Measurements from ENCODE around the gene ANKRD24. TPM values are rescaled to one million over a fixed set of nuclear protein-coding genes. Genes with fewer than 3 reads are reported as not detected.
"Not testable (repeated sequence)": the region's sequence is repeated elsewhere in the genome, so short reads cannot be mapped to it uniquely, and the experiment has no call there.

Gene ANKRD24
- total RNA-seq, 1 donor, result 0.10 TPM

DNA sequence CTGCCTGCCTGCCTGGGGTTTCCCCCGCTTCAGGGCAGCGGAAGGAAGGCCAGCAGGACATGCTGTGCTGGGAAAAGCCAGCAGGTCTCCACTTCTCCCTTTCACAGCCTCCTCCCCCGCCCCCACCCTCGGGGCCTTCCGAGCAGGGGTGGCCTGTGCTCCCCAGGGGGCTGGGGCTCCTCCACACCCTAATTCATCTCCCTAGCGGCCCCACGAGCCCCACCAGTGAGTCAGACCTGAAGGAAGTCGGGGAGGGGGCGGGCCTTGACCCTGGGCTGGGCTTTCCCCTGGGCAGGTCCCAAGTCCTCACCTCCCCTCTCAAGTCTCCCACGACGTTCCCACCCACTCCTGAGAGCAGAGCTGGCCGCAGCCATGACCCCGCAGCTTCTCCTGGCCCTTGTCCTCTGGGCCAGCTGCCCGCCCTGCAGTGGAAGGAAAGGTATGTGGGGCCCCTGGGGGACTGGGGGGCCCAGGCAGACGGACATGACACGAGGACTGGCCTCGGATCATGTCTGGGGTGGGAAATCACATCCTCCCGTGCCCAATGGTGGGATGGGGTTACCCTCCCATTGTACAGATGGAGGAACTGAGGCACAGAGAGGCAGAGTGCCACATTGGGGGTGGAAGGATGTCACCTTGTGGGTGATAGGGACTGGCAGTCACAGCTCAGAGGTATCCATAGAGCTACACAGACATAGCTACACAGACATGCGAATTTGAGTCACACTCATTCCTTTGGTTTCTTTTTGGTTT, 46.9 kb downstream of the ANKRD24 start, which contains the start of gene EBI3:
TSS of gene EBI3 (plus strand) at position 345 of the 753 bp plus-strand sequence. CDS start at position 373, 28 bp downstream.
- no peak within 1 kb of the TSS for H3K4me3 ChIP-seq (ENCODE audit: low read length)
- peaks cover 5% of the 10 kb centered on the region for H3K27me3 ChIP-seq (ENCODE audit: insufficient read depth, low read length)

DNA sequence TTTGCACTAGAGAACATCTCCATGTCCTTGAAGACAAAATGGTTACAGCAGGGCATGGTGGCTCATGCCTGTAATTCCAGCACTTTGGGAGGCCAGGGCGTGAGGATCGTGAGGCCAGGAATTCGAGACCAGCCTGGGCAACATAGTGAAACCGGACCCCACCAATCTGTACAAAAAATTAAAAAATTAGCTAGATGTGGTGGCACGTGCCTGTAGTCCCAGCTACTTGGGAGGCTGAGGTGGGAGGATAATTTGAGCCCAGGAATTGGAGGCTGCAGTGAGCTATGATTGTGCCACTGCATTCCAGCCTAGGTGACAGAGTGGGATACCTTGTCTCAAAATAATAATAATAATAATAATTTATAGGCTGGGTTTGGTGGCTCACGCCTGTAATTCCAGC, 47.7 kb downstream of the ANKRD24 start:
- not testable (repeated sequence) for H3K27me3 ChIP-seq (ENCODE audit: insufficient read depth, low read length); H3K4me1 ChIP-seq (ENCODE audit: insufficient read depth, low read length); H3K9me3 ChIP-seq (ENCODE audit: low read depth, low read length); H3K4me3 ChIP-seq (ENCODE audit: low read length)

More for the DNA sequence above, 46.9 kb downstream of the ANKRD24 start, which contains the start of gene EBI3:
- H3K4me1 ChIP-seq (ENCODE audit: insufficient read depth, low read length), result peaks cover 7% of the 10 kb centered on the region
- no peaks in the 10 kb centered on the region for H3K9me3 ChIP-seq (ENCODE audit: low read depth, low read length)

DNA sequence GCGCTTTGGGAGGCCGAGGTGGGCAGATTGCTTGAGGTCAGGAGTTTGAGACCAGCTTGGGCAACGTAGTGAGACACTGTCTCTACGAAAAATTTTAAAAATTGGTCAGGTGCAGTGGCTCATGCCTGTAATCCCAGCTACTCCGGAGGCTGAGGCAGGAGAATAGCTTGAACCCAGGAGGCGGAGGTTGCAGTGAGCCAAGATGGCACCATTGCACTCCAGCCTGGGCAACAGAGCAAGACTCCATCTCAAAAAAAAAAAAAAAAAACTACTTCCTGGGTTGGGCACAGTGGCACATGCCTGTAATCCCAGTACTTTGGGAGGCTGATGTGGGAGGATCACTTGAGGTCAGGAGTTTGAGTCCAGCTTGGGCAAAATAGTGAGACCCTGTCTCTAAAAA, 49.0 kb downstream of the ANKRD24 start:
- not testable (repeated sequence) for H3K27me3 ChIP-seq (ENCODE audit: insufficient read depth, low read length); H3K4me3 ChIP-seq (ENCODE audit: low read length); H3K4me1 ChIP-seq (ENCODE audit: insufficient read depth, low read length); H3K9me3 ChIP-seq (ENCODE audit: low read depth, low read length)

DNA sequence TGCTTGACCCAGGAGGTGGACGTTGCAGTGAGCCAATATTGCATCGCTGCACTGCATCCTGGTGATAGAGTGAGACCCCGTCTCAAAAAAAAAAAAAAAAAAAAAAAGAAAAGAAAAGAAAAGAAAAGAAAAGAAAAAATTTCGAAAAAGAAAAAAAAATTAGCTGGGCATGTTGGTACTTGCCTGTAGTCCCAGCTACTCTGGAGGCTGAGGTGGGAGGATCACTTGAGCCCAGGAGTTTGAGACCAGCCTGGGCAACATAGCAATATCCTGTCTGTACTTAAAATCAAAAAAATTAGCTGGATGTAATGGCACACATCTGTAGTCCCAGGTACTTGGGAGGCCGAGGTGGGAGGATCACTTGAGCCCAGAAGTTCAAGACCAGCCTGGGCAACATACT, 49.6 kb downstream of the ANKRD24 start:
- not testable (repeated sequence) for H3K9me3 ChIP-seq (ENCODE audit: low read depth, low read length); H3K4me3 ChIP-seq (ENCODE audit: low read length); H3K4me1 ChIP-seq (ENCODE audit: insufficient read depth, low read length); H3K27me3 ChIP-seq (ENCODE audit: insufficient read depth, low read length)

DNA sequence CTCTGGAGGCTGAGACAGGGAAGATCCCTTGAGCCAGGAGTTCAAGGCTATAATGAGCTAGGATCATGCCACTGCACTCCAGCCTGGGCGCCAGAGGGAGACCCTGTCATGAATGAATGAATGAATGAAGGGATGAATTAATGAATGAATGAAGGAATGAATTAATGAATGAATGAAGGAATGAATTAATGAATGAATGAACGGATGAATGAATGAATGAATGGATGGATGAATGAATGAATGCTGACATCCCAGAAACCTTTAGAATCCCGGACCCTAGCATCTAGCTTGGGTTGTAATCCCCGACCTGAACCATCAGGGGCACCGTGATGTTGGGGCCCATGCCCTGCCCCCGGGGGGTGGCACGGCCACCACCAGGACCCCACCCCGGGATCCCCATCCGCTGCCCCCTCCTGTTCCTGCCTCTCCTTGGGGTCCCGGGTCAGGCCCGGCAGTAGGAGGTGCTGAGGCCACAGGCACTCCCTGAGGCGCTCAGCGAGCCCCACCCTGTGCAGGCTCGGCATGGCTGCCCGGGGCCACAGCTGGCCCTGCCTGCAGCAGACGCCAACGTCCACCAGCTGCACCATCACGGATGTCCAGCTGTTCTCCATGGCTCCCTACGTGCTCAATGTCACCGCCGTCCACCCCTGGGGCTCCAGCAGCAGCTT, 50.3 kb downstream of the ANKRD24 start:
- Histone ChIP-seq H3K4me3 (ENCODE audit: low read length) (no peak overlapping the region), H3K27me3 (ENCODE audit: insufficient read depth, low read length) (peaks cover 5% of the 10 kb centered on the region)

DNA sequence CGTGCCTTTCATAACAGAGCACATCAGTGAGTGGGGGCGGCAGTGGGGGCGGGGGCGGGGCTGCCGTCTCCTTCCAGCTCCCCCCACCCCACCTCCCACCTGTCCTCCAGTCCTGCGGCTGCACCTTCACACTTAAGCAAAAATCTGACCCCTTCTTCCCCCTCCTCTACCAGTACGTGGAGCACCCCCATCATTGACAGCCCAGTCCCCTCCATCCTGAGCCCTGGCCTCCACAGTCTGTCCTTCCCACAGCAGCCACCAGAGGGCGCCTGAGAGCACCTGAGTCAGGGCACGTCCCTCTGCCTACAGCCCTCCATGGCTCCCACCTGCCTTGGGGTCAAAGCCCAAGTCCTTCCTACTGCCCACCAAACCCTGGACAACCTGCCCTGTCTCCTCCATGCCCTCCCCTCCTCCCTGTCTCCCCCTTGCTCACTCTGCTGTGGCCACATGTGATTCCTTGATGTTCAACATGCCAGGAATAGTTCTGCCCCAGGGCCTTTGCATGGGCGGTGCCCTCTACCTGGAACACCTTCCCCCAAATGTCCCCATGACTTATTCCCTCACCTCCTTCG, 50.9 kb downstream of the ANKRD24 start:
- peaks cover 7% of the 10 kb centered on the region for H3K4me1 ChIP-seq (ENCODE audit: insufficient read depth, low read length)
- H3K4me3 ChIP-seq (ENCODE audit: low read length), result no peak overlapping the region
- no peaks in the 10 kb centered on the region for H3K9me3 ChIP-seq (ENCODE audit: low read depth, low read length)
- peaks cover 5% of the 10 kb centered on the region for H3K27me3 ChIP-seq (ENCODE audit: insufficient read depth, low read length)

More for the DNA sequence above, 50.3 kb downstream of the ANKRD24 start:
- Histone ChIP-seq H3K4me1 (ENCODE audit: insufficient read depth, low read length) (peaks cover 7% of the 10 kb centered on the region), H3K9me3 (ENCODE audit: low read depth, low read length) (no peaks in the 10 kb centered on the region)

DNA sequence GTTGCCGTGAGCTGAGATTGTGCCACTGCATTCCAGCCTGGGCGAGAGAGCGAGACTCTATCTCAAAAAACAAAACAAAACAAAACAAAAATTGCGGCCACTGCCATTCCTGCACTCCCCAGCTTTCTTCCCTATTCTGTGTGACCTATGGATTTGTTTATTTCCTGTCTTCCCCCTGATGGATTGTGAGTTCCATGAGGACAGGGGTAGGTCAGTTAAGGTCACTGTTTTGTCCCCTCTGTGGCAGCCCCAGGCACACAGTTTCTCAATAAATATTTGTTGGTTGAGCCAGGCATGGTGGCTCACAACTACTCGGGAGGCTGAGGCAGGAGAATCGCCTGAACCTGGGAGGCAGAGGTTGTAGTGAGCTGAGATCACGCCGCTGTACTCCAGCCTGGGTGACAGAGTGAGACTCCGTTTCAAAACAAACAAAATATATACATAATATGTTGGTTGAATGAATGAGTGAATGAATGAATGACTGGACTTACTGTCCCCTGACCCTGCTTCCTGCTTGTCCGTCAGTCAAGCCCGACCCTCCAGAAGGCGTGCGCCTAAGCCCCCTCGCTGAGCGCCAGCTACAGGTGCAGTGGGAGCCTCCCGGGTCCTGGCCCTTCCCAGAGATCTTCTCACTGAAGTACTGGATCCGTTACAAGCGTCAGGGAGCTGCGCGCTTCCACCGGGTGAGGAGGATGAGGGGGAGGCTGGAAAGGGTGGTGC, 51.8 kb downstream of the ANKRD24 start:
- Histone ChIP-seq H3K27me3 (ENCODE audit: insufficient read depth, low read length) (peaks cover 2% of the 10 kb centered on the region), H3K9me3 (ENCODE audit: low read depth, low read length) (no peaks in the 10 kb centered on the region), H3K4me1 (ENCODE audit: insufficient read depth, low read length) (no peaks in the 10 kb centered on the region), H3K4me3 (ENCODE audit: low read length) (no peak overlapping the region)

DNA sequence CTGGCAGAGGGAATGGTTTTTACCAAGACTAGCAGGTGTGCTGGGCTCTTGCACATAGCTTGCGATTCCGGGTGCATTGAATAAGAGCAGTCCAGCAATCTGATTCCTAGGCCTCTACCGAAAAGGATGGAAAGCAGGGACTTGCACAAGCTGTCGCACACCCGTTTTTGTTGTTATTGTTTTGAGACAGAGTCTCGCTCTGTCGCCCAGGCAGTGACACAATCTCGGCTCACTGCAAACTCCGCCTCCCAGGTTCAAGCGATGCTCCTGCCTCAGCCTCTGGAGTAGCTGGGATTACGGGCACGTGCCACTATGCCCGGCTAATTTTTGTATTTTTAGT, 52.3 kb downstream of the ANKRD24 start:
- Histone ChIP-seq H3K4me3 (ENCODE audit: low read length) (no peak overlapping the region), H3K4me1 (ENCODE audit: insufficient read depth, low read length) (no peaks in the 10 kb centered on the region), H3K27me3 (ENCODE audit: insufficient read depth, low read length) (no peaks in the 10 kb centered on the region), H3K9me3 (ENCODE audit: low read depth, low read length) (no peaks in the 10 kb centered on the region)

DNA sequence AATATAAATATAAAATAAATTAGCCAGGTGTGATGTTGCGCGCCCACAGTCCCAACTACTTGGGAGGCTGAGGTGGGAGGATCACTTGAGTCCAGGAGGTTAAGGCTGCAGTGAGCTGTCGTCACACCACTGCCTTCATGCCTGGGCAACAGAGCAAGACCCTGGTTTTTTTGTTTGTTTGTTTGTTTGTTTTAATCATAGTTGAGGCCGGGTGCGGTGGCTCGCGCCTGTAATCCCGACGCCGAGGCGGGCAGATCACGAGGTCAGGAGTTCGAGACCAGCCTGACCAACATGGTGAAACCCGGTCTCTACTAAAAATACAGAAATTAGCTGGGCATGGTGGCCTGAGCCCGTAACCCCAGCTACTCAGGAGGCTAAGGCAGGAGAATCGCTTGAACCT, 55.0 kb downstream of the ANKRD24 start:
- not testable (repeated sequence) for H3K4me1 ChIP-seq (ENCODE audit: insufficient read depth, low read length); H3K9me3 ChIP-seq (ENCODE audit: low read depth, low read length); H3K4me3 ChIP-seq (ENCODE audit: low read length); H3K27me3 ChIP-seq (ENCODE audit: insufficient read depth, low read length)

DNA sequence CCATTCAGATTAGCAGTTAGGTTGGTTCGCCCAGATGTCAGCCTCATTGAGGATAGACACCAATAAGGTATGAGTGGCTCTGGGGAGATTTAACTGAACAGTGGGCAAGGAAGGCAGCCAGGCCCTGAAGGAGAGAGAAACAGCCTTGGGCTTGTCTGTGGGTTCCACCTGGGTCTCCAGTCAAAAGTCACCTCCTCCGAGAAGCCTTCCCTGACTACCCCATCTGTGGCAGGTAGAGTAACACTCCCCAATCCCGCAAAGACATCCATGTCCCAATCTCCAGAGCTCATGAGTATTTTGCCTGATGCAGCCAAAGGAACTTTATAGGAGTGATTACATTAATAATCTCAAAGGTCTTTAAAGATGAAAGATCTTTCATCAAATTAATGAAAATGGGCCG, 56.3 kb downstream of the ANKRD24 start:
- H3K9me3 ChIP-seq (ENCODE audit: low read depth, low read length), result no peaks in the 10 kb centered on the region
- no peaks in the 10 kb centered on the region for H3K4me1 ChIP-seq (ENCODE audit: insufficient read depth, low read length)
- no peak overlapping the region for H3K4me3 ChIP-seq (ENCODE audit: low read length)
- H3K27me3 ChIP-seq (ENCODE audit: insufficient read depth, low read length), result no peaks in the 10 kb centered on the region

DNA sequence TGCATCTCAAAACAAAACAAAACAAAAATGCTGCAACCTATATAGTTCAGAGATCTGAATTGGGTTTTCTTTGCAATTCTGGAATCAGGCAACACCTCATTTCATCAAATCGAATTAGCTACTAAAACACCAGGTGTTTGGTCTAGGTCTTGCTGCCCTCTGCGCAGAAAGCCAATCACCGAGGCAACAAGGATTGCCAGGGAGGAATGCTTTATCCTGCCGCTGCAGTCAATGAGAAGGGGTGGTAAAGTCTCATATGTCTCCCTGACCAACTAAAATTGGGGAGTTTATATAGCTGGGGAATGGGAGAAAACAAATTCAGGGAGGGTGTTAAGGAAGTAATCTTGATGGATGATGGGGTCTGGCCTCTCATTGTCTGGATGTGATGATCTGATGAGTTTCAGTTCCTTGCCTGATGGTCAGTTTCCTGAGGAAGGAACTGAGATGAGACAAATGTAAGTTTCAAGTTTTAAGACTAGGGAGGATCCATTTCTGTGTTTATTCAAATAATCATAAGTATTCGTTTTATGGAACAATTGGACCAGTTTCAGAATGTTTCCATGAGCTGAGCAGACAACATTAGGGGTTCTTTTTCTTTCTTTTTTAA, 59.4 kb downstream of the ANKRD24 start:
- peaks cover 6% of the 10 kb centered on the region for H3K4me1 ChIP-seq (ENCODE audit: insufficient read depth, low read length)
- no peak overlapping the region for H3K4me3 ChIP-seq (ENCODE audit: low read length)
- no peaks in the 10 kb centered on the region for H3K9me3 ChIP-seq (ENCODE audit: low read depth, low read length)
- H3K27me3 ChIP-seq (ENCODE audit: insufficient read depth, low read length), result no peaks in the 10 kb centered on the region

DNA sequence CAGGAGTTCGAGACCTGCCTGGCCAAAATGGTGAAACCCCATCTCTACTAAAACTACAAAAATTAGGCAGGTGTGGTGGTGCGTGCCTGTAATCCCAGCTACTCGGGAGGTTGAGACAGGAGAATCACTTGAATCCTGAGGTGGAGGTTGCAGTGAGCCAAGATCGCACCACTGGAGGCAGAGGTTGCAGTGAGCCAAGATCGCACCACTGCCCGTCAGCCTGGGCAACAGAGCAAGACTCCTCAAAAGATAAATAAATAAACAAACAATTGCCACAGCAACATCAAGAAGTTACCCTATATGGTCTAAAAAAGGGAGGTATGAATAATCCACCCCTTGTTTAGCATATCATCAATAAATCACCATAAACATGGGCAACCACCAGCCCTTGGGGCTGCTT, 63.4 kb downstream of the ANKRD24 start:
- H3K4me1 ChIP-seq (ENCODE audit: insufficient read depth, low read length), result peaks cover 16% of the 10 kb centered on the region
- not testable (repeated sequence) for H3K9me3 ChIP-seq (ENCODE audit: low read depth, low read length); H3K4me3 ChIP-seq (ENCODE audit: low read length); H3K27me3 ChIP-seq (ENCODE audit: insufficient read depth, low read length)

DNA sequence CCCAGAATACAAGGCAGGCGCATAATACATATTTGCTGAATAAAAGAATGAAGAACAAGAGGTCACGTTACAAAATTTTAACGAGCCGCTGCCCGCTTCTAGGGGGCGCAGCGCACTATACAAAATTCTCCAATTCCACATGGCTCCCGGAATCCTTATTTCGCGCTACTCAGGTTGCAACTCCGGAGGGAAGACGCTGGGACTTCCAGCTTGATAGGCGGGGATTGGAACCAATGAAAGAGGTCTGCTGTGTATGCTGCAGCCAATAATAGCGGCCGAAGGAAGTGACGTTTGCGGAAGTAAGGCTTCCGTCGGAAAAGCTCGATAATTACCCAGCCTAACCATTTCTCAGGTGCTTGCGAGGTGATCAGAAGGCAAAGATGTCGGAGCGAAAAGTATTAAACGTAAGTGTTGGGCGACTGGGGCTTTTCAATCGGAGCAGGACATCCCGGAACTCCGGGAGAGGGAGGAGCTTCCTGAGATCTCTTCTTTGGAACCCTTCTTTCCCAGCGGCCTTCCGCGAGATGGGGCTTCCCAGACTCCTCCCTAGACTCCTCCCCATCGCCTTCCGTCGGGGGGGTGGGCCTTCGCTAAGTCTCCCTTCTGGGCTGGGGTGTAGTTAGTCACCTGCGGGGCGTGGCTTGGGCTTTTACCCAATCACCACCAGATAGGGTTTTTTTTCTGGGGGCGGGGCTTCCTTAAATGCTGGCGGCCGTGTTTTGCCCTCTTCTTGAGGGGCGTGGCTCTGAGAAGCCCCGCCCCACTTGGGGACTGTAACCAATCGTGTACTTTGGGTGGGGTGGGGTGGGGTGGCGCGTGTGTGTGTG, 64.5 kb downstream of the ANKRD24 start, which contains the start of gene YJU2:
TSS of gene YJU2 (plus strand) at position 314 of the 827 bp plus-strand sequence. CDS start at position 381, 67 bp downstream.
- Histone ChIP-seq H3K9me3 (ENCODE audit: low read depth, low read length) (no peaks in the 10 kb centered on the region), H3K4me1 (ENCODE audit: insufficient read depth, low read length) (peaks cover 16% of the 10 kb centered on the region), H3K27me3 (ENCODE audit: insufficient read depth, low read length) (no peaks in the 10 kb centered on the region), H3K4me3 (ENCODE audit: low read length) (peak within 1 kb of the TSS; percentile 97)

DNA sequence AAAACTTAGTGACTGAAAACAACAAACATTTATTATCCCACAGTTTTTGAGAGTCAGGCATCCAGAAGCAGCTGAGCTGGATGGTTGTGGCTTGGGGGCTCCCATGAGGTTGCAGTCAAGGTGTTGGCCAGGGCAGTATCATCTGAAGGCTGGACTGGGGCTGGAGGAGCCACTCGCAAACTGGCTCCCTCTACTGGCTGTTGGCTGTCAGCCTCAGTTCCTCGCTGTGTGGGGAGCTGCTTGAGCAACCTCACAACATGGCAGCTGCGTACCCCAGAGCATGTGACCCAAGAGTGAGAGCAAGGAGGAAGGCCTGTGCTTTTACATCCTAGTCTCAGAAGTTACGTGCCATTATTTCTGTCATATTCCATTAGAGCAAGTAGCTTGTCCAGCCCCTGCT, 74.1 kb downstream of the ANKRD24 start:
- Histone ChIP-seq H3K9me3 (ENCODE audit: low read depth, low read length) (no peaks in the 10 kb centered on the region), H3K4me3 (ENCODE audit: low read length) (no peak overlapping the region), H3K4me1 (ENCODE audit: insufficient read depth, low read length) (peaks cover 8% of the 10 kb centered on the region), H3K27me3 (ENCODE audit: insufficient read depth, low read length) (no peaks in the 10 kb centered on the region)
